ENCODE measurements around the gene ERVH48-1.
"Not testable (repeated sequence)": the region's sequence is repeated elsewhere in the genome, so short reads cannot be mapped to it uniquely, and the experiment has no call there.

The ERVH48-1 gene

DNA sequence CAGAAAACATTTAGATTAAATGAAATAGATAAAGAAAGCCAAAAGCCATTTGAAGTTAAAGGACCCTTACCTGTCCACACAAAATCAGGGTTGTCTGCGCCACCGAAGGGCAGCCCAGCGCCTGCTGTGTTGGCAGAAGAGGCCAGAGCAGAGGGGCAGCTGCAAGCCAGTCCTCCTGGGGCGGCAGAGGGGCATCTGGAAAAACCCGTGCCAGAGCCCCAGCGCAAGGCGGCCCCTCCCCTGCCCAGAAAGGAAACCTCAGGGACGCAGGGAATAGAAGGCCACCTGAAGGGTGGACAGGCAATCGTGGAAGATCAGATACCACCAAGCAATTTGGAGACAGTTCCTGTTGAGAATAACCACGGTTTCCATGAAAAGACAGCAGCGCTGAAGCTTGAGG, 21.6 kb downstream of the ERVH48-1 start:
- no peak for DNase-seq

DNA sequence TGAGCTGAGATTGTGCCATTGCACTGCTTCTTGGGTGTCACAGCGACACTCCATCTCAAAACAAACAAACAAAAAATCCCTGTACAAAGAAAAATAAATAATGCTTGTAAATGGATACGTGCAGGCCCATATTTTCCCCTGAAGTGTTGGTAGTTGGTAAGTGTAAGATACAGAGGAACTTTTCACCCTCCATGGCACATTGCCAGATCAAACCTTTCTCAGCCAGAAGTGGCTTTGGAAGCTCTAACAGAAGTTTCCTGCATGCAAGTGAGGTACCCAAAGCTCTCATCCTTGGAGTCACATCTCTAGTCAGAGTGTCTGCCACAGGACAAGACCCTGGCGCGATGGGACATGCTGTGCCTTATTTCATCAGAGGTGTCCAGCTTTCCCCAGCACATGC, 25.0 kb downstream of the ERVH48-1 start:
- no peak for DNase-seq

DNA sequence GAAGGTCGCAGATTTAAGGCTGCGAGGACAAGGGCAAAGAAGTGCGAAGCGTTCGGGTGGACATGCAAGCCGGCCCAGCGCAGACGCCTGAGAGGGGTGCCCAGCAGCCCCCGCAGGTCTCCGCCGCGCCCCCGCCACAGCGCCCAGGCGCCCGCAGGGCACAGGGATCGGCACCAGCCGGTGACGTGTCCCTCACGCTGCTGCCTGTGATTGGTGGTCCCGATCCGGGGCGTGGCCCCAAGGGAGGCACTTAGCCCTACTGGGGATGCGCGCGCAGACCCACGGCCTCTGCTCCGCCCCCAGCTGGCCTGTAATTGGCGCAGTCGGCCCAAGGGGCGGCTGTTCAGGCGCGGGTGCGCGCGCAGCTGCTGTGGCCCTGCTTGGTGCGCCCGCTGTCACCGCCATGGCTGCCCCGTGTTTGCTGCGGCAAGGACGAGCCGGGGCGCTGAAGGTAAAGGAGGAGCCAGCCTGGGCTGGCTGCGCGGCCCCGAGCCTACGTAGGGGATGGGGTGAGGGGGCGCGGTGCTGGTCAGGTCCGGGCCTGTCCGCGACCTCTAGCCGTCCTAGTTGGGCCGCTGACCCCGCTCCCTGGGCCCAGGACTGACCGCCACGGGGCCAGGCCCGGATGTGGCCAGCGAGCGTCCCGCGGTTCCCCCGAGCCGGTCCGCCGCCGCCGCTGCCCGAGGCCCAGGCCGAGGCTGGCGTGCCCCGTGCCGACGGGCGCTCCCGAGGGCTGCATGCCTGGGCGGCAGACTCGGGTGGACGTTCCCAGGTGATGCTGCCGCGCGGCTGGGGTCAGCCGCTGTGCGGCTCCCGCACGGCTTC, 32.3 kb downstream of the ERVH48-1 start, which contains the start of gene NDUFV3:
TSS of gene NDUFV3 (plus strand) at position 379 of the 825 bp plus-strand sequence. CDS start at position 404, 25 bp downstream.
- peak; percentile 93 for DNase-seq

DNA sequence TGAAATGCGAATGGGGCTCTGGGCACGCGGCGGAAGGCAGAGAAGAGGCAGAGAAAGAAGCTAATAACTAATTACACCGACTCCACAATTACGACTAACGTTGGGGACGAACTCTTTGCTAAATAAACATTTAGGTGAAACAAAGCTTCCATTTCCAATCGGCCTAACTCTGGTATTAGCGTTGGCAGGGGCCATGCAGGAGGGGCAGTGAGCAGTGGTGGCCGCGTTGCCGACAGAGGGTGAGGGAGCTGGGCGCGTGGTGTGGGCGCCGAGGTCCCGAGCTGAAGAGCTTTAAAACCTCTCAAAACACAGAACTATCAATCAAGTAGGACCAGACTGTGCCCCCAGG, 32.9 kb downstream of the ERVH48-1 start:
- peak; percentile 63 for DNase-seq

DNA sequence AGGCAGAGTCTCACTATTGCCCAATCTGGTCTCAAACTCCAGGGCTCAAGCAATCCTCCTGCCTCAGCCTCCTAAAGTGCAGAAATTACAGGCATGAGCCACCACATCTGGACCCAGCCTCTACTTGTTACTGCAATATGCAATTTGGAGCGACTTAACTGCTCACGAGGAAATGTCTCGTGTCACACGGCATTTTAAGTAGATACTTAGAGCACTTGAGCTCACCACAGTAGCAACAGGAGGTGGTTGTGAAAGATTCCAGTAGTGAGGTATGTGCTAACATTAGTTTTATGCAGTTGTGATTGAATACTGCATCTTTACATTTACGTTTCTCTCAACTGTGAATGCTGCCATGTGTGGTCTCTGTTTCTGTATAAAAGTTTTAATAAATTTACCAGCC, 38.1 kb downstream of the ERVH48-1 start:
- DNase-seq = no peak

DNA sequence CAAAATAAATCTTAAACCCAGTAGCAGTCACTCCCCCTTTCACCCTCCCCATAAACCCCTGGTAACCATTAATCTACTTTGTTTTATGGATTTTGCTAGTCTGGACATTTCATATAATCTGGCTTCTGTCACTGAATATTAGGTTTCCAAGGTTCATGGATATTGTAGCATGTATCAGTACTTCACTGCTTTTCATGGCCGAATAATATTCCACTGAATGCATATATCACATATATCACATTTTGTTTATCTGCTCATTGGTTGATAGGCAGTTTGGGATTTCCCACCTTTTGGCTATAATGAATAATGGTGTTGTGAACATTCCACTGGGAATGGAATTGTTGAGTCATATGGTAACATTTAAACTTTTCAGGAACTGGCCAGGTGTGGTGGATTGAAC, 41.5 kb downstream of the ERVH48-1 start:
- DNase-seq = no peak

DNA sequence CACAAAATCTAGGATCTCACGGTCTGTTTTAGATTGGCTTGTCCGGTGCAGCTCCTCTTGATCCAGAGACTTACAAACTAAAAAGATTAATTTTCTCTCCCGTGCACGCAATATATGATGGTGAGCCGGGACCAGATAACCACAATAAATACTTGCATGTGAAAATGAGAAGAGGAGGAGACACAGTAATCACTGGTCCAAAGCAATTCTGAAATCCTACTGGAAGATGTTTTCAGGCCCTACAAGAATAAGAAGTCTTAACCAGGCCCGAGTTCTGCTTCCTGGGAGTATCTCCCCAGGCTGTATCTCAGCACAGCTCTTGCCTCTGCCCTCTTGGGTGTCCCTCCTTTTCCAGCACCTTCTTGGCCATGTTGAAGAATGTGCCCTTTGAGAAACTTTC, 45.1 kb downstream of the ERVH48-1 start:
- no peak for DNase-seq

DNA sequence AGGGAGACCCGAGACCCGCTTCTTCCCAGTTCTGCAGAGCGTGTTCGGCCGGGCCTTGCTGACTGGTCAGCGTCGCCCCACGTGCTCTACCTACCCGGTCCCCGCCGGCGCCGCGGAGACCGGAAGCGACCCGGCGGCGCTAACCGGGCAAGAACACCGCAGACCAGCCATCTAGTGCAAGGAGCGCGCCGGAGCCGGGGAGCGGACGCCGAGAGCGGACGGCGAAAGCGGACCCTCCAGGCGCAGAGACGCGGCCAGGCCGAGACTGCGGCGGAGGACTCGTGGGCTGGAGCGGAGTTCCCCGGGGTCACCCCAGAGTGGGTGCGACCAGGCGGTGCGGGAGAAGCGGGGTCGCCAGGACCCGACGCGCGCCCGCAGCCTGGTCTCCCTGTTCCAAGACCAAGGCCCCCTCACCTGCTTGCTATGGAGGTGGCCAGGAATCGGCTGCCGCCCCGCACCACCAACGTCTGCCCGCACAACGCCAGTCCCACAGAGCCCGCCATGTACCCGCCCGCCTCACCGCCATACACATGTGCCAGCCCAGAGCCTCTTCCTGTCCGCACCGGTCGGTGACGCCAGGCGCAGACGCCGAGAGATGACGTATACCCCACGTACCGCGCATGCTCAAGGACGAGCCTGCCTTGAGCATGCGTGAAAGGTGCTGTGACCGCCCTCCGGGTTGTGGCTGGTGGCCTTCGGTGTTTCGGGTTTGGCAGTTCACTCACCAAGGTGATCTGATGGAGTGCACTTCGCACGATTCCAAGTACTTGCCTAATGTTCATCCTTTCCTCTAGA, 46.2 kb downstream of the ERVH48-1 start, which contains the start of gene WDR4:
TSS of gene WDR4 (minus strand) at position 547 of the 795 bp plus-strand sequence. CDS start at position 503, 44 bp downstream.
- peak; percentile 81 for DNase-seq

DNA sequence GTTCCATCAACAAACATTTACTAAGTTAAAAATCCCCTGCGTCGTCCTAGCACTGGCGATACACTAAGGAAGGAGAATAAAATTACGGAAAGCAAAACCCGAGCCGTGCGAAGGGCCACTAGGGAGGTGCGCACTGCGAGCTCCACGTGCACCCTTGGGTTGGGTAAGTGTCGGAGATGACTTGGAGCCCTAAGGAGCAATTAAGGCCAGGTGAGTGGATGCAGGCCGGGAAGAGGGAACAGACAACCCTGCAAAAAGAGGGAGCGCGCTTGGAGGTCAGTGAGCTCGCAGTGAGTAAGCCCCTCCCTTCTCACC, 46.8 kb downstream of the ERVH48-1 start:
- no peak for DNase-seq

DNA sequence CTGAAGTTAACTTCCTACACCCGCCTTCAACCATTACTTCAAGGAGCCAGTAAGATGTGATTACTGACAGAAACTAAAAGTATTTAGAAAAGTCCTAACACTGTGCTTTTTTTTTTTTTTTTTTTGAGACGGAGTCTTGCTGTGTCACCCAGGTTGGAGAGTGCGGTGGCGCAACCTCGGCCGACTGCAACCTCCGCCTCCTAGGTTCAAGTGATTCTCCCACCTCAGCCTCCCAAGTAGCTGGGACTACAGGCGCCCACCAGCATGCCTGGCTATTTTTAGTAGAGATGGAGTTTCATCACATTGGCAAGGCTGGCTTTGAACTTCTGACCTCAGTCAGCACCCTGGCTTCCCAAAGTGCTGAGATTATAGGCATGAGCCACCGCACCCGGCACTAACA, 49.6 kb downstream of the ERVH48-1 start:
- not testable (repeated sequence) for DNase-seq

DNA sequence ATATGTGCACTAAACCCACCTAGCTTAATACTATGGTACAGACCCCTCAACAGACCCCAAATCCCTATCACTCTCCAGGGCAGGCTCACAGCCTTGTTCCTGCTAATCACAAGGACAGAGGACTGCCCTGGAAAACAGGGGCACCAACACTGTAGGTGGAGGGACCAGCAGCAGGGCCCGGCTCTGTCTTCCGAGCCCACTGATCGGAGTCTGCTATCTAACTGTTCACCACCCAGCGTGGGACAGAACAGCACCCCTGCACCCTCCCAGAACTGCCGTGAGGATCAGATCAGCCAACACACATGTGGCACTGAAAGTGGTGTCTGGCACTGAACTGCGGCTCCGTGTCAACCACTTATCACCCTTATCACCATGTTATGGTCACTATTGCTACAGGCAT, 52.3 kb downstream of the ERVH48-1 start:
- DNase-seq = no peak

DNA sequence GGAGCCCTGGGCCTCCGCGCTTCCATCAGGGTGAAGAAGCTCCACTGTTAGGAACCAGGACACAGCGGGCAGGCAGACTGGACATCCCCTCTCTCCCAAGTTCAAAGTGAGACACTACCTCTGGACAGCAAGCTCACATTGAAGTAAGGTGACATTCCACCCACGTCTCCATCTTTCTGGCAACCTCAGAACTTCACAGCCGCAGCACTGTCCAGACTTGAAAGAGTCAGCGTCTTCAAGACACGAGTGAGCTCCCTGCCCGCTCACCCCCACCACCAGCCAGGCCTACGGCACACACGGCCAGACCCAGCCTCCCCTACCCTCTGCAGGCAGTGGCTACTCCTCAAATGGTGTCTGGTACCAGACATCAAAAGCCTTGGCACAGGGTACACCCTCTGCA, 57.2 kb downstream of the ERVH48-1 start:
- DNase-seq = no peak

Data from SHP77 treated with DMSO at 0.1 percent for 48 hours (cell line).